MM.1S (cell line): ENCODE measurements around the gene TMEM121.
"Not testable (repeated sequence)": the region's sequence is repeated elsewhere in the genome, so short reads cannot be mapped to it uniquely, and the experiment has no call there.

Experiments
- EZH2 ChIP-seq: fragments of 300-600 bp; sonication (generic); optimal IDR thresholded peaks from 2 replicates; pipeline ENCODE3; 2017; ENCODE audit warnings: low read depth, mild to moderate bottlenecking, antibody characterized with exemption, low read length, mixed read lengths
- EZH2phosphoT487 ChIP-seq: fragments of 300-600 bp; sonication (generic); IDR thresholded peaks from 2 replicates; pipeline ENCODE4 v1.6.1; 2018; ENCODE audit warnings: antibody characterized with exemption, low read length
- TF ChIP-seq, protein P1 (sequence below): fragments of 300-600 bp; sonication (generic); IDR thresholded peaks from 2 replicates; pipeline ENCODE4 v1.5.1; 2016; ENCODE audit warnings: antibody characterized with exemption, low read length, mixed read lengths

DNA sequence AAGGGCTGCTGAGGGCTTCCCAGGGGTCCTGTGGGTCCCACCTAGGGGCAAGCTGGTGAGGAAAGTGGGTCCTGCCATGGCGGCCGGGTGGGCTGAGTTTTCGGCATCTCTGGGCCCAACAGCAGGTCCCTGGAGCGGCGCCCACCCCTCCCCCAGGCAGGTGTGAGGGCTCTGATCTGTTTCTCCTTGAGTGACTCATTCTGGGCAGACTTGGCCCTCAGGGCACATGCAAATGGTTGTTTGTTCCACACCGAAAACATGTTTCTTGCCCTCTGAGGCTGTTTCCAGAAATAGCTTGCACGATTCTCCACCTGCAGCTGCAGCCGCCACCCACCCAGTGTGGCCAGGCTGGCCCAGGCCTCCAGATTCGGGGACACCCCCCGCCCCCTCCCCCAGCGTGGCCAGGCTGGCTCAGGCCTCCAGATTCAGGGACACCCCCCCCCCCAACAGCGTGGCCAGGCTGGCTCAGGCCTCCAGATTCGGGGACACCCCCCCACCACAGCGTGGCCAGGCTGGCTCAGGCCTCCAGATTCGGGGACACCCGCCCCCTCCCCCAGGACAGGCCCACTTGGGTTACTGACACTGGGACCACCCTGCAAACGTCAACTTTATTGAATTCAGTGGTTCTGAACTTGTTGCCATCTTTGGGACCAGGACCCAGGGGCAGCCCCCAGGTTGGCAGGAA lies 48.8 kb downstream of the TMEM121 start:
- TF ChIP-seq, protein P1, sequence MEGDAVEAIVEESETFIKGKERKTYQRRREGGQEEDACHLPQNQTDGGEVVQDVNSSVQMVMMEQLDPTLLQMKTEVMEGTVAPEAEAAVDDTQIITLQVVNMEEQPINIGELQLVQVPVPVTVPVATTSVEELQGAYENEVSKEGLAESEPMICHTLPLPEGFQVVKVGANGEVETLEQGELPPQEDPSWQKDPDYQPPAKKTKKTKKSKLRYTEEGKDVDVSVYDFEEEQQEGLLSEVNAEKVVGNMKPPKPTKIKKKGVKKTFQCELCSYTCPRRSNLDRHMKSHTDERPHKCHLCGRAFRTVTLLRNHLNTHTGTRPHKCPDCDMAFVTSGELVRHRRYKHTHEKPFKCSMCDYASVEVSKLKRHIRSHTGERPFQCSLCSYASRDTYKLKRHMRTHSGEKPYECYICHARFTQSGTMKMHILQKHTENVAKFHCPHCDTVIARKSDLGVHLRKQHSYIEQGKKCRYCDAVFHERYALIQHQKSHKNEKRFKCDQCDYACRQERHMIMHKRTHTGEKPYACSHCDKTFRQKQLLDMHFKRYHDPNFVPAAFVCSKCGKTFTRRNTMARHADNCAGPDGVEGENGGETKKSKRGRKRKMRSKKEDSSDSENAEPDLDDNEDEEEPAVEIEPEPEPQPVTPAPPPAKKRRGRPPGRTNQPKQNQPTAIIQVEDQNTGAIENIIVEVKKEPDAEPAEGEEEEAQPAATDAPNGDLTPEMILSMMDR, result not testable (repeated sequence)
- not testable (repeated sequence) for TF ChIP-seq EZH2phosphoT487, EZH2
